OCI-LY1 (cell line): ENCODE measurements around the gene GDA.

Source experiments
- H2AFZ ChIP-seq: fragments of 200-600 bp; sonication (generic), shearing (Covaris generic); 2 replicates; pipeline ENCODE4 v1.6.0; 2014; ENCODE audit warnings: antibody characterized with exemption, mild to moderate bottlenecking, low read length
- H3F3A ChIP-seq: fragments of 200-600 bp; sonication (generic), shearing (Covaris generic); 2 replicates; pipeline ENCODE4 v1.6.0; 2014; ENCODE audit warnings: mild to moderate bottlenecking, antibody characterized with exemption, low read length, moderate library complexity; ENCODE audit not compliant: insufficient read depth
- H3K27ac ChIP-seq: fragments of 200-600 bp; sonication (generic); 2 replicates; pipeline ENCODE4 v1.5.1; 2014; ENCODE audit warnings: low read length, mixed run types, mild to moderate bottlenecking, low read depth; ENCODE audit not compliant: poor library complexity, severe bottlenecking
- H3K27me3 ChIP-seq: fragments of 200-600 bp; sonication (generic); 2 replicates; pipeline ENCODE4 v1.6.0; 2014; ENCODE audit warnings: antibody characterized with exemption, mild to moderate bottlenecking, low read length, moderate library complexity; ENCODE audit not compliant: insufficient read depth
- H3K36me3 ChIP-seq: fragments of 200-600 bp; sonication (generic); 2 replicates; pipeline ENCODE4 v1.6.1; 2014; ENCODE audit warnings: mild to moderate bottlenecking, antibody characterized with exemption, low read length, moderate library complexity, mixed read lengths; ENCODE audit not compliant: insufficient read depth
- H3K4me1 ChIP-seq: fragments of 200-600 bp; sonication (generic); 2 replicates; pipeline ENCODE4 v1.5.1; 2014; ENCODE audit warnings: mild to moderate bottlenecking, low read length, moderate library complexity; ENCODE audit not compliant: insufficient read depth, severe bottlenecking
- H3K4me2 ChIP-seq: fragments of 200-600 bp; sonication (generic), shearing (Covaris generic); 2 replicates; pipeline ENCODE4 v1.6.1; 2014; ENCODE audit warnings: low read length
- H3K4me3 ChIP-seq: fragments of 200-600 bp; sonication (generic); 2 replicates; pipeline ENCODE4 v1.5.1; 2014; ENCODE audit warnings: low read length, low read depth, mild to moderate bottlenecking, mixed read lengths; ENCODE audit not compliant: poor library complexity, severe bottlenecking
- H3K79me2 ChIP-seq: fragments of 200-600 bp; shearing (Covaris generic); 2 replicates; pipeline ENCODE4 v1.6.1; 2016; ENCODE audit warnings: mixed run types, low read length, mixed read lengths; ENCODE audit not compliant: insufficient read depth
- H3K9ac ChIP-seq: fragments of 200-600 bp; sonication (generic), shearing (Covaris generic); 2 replicates; pipeline ENCODE4 v1.6.1; 2014; ENCODE audit warnings: mild to moderate bottlenecking, low read length, mixed read lengths
- H3K9me2 ChIP-seq: fragments of 200-600 bp; sonication (generic), shearing (Covaris generic); 2 replicates; pipeline ENCODE4 v1.6.1; 2014; ENCODE audit warnings: low read depth, mild to moderate bottlenecking, low read length, mixed read lengths
- H3K9me3 ChIP-seq: fragments of 200-600 bp; shearing (Covaris generic); 2 replicates; pipeline ENCODE4 v1.6.1; 2014; ENCODE audit warnings: low read length, mixed read lengths
- H4K20me1 ChIP-seq: fragments of 200-600 bp; sonication (generic), shearing (Covaris generic); 2 replicates; pipeline ENCODE4 v1.6.0; 2016; ENCODE audit warnings: mild to moderate bottlenecking, low read length; ENCODE audit not compliant: insufficient read depth
- CTCF ChIP-seq: fragments of 200-600 bp; sonication (generic), shearing (Covaris generic); IDR thresholded peaks from 2 replicates; pipeline ENCODE4 v1.5.1; 2017; ENCODE audit warnings: mild to moderate bottlenecking, antibody characterized with exemption, low read length, moderate library complexity, mixed read lengths
- EZH2 ChIP-seq: fragments of 200-600 bp; sonication (generic), shearing (Covaris generic); IDR thresholded peaks from 2 replicates; pipeline ENCODE4 v1.8.0; 2017; ENCODE audit warnings: borderline replicate concordance, mixed run types, mild to moderate bottlenecking, antibody characterized with exemption, low read length, moderate library complexity, mixed read lengths

The GDA gene

DNA sequence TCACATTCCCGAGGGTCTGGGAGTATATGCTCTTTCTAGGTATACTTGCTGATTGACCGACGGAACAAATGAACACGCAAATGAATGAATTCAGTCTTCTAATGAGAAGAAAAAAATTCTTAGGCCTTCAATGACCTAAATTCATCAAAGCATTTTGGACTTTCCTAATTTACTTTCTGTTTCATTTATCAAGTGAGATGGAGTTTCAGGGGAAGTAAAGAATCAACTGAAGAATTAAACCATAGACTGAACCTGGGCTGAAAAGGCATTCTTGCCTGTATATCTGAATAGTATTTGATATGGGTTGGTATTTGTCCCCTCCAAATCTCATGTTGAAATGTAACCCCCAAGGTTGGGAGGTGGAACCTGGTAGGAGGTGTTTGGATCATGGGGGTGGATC lies 151.6 kb downstream of the GDA start:
- Histone ChIP-seq H3K4me2 (no peak overlapping the region), H3K36me3 (no peaks in the 10 kb centered on the region), H3K27ac (no peak overlapping the region), H3K9me2 (no peaks in the 10 kb centered on the region), H3K4me1 (no peaks in the 10 kb centered on the region), H3K4me3 (no peak overlapping the region), H4K20me1 (no peaks in the 10 kb centered on the region), H2AFZ (no peak overlapping the region), H3K79me2 (no peaks in the 10 kb centered on the region), H3K9ac (no peak overlapping the region), H3F3A (no peaks in the 10 kb centered on the region), H3K9me3 (no peaks in the 10 kb centered on the region), H3K27me3 (no peaks in the 10 kb centered on the region)
- TF ChIP-seq CTCF, result no peak
- no peak for TF ChIP-seq EZH2
